GM13977 (cell line): Measurements from ENCODE around the gene SETX.
"Not testable (repeated sequence)": the region's sequence is repeated elsewhere in the genome, so short reads cannot be mapped to it uniquely, and the experiment has no call there.

Experiments used
- DNase-seq: peaks from one replicate; pipeline ENCODE4 v3.0.0; 2012; ENCODE audit warnings: low spot score
- in situ Hi-C: fragments of 300-500 bp; cut with MboI; formaldehyde crosslinking; loops from one replicate; pipeline ENCODE4 v1.12.0; 2022; ENCODE audit warnings: low sequenced_read_pairs, low pct_unique_long_range_greater_than_20kb, mixed read lengths, inconsistent platforms; ENCODE audit not compliant: unreplicated experiment
- TF ChIP-seq, protein P1 (sequence below): IDR thresholded peaks from 2 replicates; pipeline ENCODE4 v1.5.1; 2012; ENCODE audit warnings: mild to moderate bottlenecking, control low read depth; ENCODE audit not compliant: insufficient read depth; ENCODE audit errors: extremely low read depth, missing control alignments

The SETX gene

DNA sequence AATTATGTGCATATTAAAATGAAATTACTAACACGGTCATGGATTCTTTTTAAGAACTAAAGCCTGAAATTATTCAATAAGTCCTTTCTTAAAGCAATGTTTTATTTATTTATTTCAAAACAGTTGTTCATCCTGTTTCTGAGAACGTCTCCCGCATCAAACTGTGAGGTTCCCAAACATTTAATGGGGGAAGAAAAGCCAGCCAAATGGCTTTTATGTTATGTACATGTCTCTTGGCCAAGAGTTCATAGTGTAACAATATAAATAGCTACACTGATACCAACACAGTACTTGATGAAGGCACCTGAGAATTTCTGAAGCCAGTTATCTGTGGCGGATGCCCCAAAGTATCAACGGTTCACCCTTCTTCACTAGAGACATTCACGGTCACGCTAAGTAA is 36.2 kb upstream of the SETX start:
- in situ Hi-C loops, result no loop called here
- no peak for DNase-seq
- TF ChIP-seq, protein P1, sequence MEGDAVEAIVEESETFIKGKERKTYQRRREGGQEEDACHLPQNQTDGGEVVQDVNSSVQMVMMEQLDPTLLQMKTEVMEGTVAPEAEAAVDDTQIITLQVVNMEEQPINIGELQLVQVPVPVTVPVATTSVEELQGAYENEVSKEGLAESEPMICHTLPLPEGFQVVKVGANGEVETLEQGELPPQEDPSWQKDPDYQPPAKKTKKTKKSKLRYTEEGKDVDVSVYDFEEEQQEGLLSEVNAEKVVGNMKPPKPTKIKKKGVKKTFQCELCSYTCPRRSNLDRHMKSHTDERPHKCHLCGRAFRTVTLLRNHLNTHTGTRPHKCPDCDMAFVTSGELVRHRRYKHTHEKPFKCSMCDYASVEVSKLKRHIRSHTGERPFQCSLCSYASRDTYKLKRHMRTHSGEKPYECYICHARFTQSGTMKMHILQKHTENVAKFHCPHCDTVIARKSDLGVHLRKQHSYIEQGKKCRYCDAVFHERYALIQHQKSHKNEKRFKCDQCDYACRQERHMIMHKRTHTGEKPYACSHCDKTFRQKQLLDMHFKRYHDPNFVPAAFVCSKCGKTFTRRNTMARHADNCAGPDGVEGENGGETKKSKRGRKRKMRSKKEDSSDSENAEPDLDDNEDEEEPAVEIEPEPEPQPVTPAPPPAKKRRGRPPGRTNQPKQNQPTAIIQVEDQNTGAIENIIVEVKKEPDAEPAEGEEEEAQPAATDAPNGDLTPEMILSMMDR, result no peak

DNA sequence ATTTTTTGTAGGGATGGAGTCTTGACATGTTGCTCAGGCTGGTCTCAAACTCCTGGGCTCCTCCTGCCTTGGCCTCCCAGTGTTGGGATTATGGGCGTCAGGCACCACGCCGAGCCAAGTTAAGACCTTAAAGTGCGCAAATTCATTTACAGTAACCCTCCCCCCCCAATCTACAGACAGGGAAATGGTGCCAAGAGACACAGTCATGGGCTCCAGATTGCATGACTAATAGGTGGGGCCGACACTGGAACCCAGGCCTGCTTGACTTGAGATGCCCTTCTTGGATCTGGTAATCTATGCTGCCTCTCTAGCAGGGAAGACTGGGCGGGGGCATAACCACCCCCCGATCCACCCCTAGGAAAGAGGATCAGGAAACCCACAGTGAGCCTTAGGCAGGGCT is 32.3 kb upstream of the SETX start:
- DNase-seq, result no peak
- in situ Hi-C loops, result no loop called here

GRCh38 chr9:132384376-132384775 is 29.6 kb upstream of the SETX start:
- in situ Hi-C loops, result no loop called here
- TF ChIP-seq, protein P1, result no peak
- DNase-seq, result peak; percentile 57

More for the DNA sequence above, 32.3 kb upstream of the SETX start:
- TF ChIP-seq, protein P1, result no peak

GRCh38 chr9:132383462-132383883 is 28.7 kb upstream of the SETX start:
- in situ Hi-C loops, result no loop called here
- TF ChIP-seq, protein P1, result peak; percentile 27
- DNase-seq, result no peak

GRCh38 chr9:132381966-132382541 is 27.3 kb upstream of the SETX start:
- DNase-seq, result peak; percentile 68
- TF ChIP-seq, protein P1, result no peak
- in situ Hi-C loops, result no loop called here

- DNase-seq, in situ Hi-C loops: not testable (repeated sequence)
These were observed 23.6 kb upstream of the SETX start for GRCh38 chr9:132378416-132378815.

DNA sequence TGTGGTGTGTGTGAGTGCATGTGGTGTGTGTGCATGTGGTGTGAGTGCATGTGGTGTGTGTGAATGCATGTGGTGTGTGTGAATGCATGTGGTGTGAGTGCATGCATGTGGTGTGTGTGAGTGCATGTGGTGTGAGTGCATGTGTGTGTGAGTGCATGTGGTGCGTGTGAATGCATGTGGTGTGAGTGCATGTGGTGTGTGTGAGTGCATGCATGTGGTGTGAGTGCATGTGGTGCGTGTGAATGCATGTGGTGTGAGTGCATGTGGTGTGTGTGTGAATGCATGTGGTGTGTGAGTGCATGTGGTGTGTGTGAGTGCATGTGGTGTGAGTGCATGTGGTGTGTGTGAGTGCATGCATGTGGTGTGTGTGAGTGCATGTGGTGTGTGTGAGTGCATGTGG is 23.0 kb upstream of the SETX start:
- DNase-seq, result not testable (repeated sequence)

More for the DNA sequence above, 23.0 kb upstream of the SETX start:
- in situ Hi-C loops, result not testable (repeated sequence)
